ENCODE data around the gene TAS1R1. TPM values are rescaled to one million over a fixed set of nuclear protein-coding genes. Genes with fewer than 3 reads are reported as not detected.
"Not testable (repeated sequence)": the region's sequence is repeated elsewhere in the genome, so short reads cannot be mapped to it uniquely, and the experiment has no call there.

The TAS1R1 gene
- total RNA-seq, 1 donor from 2014 or later: not detected

DNA sequence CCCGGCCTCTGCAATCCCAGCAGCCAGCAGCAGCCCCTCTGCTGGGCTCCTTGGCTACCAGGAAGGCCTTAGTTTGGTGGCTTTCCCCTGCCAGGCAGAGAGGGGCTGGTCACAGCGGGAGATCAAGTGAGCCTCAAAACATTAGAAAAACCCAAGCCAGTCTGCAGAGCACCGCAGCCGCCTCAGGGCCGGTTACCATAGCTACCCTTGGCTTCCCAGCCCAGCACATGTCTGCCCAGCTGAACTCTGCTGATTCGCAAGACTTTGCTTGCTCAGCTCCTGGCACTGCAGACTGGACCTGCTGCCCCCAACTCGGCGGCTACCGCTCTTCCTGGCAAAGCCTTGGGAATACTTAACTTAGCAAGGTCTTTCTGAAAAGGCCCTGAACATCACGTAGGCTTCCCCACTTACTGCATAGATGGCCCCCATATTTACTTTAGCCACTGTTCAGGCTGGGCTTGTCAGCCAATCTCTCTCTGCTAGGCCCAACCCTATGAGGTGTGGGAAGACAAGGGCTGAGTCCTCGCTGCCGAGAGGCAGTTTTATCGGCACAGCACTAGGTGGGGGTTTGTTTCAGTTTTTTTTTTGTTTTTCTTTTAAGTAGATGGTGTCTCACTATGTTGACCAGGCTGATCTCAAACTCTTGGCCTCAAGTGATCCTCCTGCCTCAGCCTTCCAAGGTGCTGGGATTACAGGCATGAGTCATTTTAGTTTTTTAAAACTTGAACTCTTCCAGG is 35.0 kb upstream of the TAS1R1 start:
- intact Hi-C loops (cut with micrococcal nuclease): no loop called here

DNA sequence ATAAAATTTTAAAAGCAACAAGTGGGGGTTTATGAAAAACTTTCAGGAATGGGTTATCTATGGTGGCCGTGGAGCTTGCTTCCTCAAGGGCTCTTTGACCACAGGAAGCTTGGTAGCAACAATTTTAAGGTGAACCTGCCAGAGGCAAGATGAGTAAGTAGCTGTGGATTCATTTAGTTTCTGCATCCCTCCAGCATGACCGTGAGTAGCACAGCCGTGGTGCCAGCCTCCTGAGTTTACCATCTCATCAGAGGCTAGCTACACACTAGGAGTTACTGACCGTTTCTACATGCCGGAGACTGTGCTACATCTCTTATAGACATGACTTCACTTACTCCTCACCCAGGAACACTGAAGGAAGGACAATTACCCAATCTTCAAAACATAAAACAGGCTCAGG is 33.6 kb upstream of the TAS1R1 start:
- intact Hi-C loops (cut with micrococcal nuclease): no loop called here

- intact Hi-C loops (cut with micrococcal nuclease): loop anchor here (1.0 kb wide), 1 partner anchor 37 kb away; no protein-coding TSS in a partner anchor
These were observed 31.5 kb upstream of the TAS1R1 start for GRCh38 chr1:6523566-6523965.

DNA sequence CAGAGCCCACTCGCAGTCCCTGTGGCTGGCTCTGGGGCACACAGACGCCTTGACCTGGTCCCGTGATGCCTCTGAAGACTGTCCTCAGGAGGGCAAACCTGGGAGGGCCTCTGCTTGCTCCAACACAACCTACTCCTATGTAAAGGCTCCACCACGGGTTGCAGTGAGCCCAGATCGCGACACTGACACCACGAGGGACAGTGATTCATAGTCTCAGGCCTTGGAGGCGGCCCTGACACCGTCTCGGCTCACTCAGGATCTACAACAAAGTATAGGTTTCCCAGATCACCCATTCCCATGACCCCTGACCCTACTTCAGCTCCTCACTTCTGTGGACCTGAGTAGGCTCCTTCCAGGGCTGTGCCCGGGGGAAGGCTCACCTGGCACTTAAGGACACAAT is 28.8 kb upstream of the TAS1R1 start:
- intact Hi-C loops (cut with micrococcal nuclease): no loop called here

- intact Hi-C loops (cut with micrococcal nuclease): no loop called here
These were observed 26.6 kb upstream of the TAS1R1 start for GRCh38 chr1:6528492-6528891.

DNA sequence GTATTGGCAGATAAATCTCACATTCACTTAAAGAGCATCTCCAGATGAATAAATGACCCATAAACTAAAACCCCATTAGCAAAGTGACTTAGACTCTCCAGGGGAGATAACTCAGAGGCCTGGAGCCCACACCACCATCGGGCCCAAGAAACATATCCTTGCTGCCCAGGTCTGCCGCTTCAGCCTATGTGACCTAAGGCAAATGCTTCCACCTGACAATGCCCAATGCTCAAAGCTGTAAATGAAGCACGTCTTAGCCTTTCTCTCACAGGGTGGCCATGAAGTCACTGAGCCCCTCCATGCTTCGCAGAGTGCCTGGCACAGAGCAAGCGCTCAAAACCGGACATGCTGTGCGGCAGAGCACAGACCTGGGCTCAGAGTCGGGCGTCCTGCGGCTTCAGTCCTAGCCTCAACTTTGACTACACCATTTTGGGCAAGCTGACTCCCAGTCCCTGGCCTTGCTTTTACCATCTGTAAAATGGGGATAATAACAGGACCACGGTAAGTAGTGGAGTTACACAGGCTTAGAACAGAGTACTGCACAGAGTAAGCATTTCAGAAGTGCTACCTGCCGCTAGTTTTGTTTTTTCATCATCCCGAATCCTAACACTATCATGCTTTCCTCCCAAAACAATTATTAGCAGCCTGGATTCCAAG is 24.5 kb upstream of the TAS1R1 start:
- intact Hi-C loops (cut with micrococcal nuclease): no loop called here

DNA sequence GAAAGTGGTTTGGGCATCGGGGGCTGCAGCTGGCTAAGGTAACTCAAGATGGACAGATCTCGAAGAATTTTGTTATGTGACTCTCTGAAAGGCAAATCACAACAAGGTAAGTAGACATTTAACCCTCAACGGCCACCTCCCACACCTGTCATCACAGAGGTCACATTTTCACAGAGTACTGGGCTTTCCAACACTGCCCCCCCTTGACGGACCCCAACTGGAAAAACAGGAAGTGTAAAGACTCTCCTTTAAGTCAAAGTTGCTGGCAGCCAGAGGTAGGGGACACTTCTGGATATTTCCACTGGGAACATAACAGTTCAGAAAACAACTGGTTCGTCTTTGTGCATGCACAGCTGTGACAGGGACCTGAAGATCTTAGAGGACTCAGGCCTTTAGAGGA is 23.1 kb upstream of the TAS1R1 start:
- intact Hi-C loops (cut with micrococcal nuclease): no loop called here

DNA sequence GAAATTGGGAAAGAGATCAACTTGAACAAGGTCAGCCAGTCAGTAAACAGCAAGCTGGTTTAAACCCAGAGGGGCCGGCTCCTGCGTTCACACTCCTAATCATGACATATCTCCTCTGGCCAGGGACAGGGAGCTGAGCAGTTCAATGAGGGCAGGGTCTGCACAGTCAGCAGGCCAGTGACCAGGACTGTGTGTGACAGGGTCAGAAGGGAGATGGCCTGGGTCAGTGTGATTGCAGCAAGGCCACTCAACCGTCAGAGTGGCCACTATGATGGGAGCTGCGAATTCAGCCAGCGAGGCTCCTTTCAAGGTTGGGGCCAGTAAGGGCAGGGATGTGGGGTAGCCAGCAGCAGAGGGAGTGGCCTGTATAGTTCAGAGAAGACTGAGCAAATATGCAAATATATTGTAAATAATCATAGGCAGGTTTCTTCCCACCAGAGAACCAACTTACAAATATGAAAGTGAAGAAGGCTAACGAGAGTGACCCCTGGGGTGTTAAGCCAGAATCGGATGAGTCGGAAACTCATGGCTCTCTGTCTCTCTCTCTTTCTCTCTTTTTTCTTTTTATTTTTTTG is 20.8 kb upstream of the TAS1R1 start:
- intact Hi-C loops (cut with micrococcal nuclease): no loop called here

DNA sequence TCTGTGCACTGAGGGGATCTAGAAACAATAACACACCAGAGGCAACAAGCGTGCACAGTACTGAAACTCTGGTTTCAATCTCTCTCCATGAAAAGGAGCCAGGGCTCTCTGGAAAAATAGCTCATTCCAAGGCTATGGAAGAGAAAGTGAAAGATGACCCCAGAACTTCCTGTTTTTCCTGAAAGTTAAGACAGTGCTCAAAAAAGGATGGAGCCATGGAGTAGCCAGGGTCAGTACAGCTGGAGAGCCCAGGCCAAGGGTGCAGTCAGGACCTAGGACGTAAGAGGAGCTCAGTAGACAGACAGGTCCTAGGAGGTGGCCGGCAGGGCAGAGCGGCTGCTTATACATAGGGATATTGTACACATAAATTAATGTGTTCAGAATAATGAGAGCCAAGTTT is 19.9 kb upstream of the TAS1R1 start:
- intact Hi-C loops (cut with micrococcal nuclease): no loop called here

DNA sequence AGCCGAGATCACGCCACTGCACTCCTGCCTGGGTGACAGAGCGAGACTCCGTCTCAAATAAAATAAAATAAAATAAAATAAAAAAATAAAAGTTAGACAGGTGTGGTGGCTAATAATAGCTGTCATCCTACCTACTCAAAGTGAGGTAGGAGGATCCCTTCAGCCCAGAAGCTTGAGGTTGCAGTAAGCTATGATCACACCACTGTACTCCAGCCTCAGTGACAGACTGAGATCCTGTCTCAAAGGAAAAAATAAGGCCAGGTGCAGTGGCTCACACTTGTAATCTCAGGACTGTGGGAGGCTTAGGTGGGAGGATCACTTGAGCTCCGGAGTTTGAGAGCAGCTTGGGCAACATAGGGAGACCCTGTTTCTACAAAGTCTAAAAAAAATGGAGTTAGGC is 18.8 kb upstream of the TAS1R1 start:
- intact Hi-C loops (cut with micrococcal nuclease): no loop called here

- intact Hi-C loops (cut with micrococcal nuclease): no loop called here
These were observed 16.2 kb upstream of the TAS1R1 start for GRCh38 chr1:6538956-6539355.

GRCh38 chr1:6544831-6545230 is 10.3 kb upstream of the TAS1R1 start:
- intact Hi-C loops (cut with micrococcal nuclease): loop anchor here (2.0 kb wide), 1 partner anchor 54 kb away; the partner anchor contains the start of gene PLEKHG5

GRCh38 chr1:6545276-6546112 is 9.6 kb upstream of the TAS1R1 start:
- intact Hi-C loops (cut with micrococcal nuclease): loop anchor here (2.0 kb wide), 1 partner anchor 55 kb away; the partner anchor contains the start of gene PLEKHG5

- intact Hi-C loops (cut with micrococcal nuclease): no loop called here
These were observed 8.8 kb upstream of the TAS1R1 start for GRCh38 chr1:6546326-6546725.

DNA sequence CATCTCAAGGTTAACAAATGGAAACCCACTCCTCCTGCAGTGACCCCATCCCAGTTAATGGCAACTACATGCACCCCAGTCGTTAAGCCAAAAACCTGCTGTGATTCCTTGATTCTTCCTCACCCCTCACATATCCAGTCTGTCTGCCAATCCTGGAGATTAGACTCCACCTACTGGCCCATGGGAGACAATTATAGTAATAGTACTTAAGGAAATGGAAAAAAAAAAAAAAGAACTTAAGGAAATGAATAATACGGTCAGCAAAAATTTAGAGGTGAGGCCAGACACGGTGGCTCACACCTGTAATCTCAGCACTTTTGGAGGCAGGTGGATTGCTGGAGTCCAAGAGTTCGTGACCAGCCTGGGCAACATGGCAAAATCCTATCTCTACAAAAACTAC is 7.8 kb upstream of the TAS1R1 start:
- intact Hi-C loops (cut with micrococcal nuclease): no loop called here

DNA sequence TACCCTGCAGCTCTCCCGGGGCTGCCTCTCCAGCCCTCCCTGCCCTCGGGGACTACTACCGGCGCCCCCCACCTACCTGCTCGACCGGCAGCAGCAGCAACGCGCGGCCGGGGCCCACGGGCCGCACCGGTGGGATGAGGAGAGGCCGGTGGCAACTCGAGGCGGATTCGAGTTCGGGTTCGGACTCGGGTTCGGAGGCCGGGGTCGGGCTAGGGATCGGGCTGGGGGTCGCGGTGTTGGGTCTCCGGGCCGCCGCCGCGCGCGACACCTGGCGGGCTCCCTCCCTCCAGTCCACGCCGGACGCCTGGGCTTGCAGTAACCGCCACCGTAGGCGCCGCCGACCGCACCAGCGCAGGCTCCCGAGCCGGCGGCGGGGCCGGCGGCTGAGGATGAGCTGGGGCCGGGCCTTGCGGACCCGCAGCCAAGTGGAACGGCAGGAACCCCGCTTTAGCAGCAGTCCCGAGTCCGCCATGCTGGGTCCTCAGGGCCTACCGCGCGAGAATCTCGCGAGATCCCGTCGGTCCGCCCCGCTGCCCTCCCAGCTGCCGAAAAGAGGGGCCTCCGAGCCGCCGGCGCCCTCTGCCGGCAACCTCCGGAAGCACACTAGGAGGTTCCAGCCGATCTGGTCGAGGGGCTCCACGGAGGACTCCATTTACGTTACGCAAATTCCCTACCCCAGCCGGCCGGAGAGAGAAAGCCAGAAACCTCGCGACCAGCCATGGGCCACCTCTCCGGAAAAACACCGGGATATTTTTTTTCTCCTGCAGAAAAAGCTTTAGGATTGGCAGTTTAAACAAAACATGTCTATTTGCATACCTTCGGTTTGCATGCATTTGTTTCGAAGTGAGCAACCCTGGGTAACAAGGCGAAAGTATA is 838 bp upstream of the TAS1R1 start, which contains the start of gene NOL9:
TSS of gene NOL9 (minus strand) at position 483 of the 876 bp plus-strand sequence. CDS start at position 472, 11 bp downstream.
- intact Hi-C loops (cut with micrococcal nuclease): loop anchor here (1.0 to 2.0 kb wide), 10 partner anchors 25 to 560 kb away; partner anchors contain the start of genes DNAJC11, PHF13, RNF207 and RPL22

DNA sequence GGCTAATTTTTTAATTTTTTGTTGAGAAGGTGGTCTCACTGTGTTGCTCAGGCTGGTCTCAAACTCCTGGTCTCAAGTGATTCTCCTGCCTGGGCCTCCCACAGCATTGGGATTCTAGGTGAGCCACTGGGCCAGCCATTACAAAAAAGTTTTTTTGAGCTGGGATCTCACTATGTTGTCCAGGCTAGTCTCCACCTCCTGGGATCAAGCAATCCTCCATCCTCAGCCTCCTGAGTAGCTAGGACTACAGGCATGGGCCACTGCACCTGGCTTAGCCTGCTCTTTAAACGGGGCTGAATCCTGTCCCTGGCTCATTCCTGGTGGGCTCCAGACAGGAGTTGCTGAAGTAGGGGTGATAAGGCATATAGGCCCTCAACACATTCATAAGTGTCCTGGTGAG is 2.5 kb downstream of the TAS1R1 start:
- intact Hi-C loops (cut with micrococcal nuclease): no loop called here

DNA sequence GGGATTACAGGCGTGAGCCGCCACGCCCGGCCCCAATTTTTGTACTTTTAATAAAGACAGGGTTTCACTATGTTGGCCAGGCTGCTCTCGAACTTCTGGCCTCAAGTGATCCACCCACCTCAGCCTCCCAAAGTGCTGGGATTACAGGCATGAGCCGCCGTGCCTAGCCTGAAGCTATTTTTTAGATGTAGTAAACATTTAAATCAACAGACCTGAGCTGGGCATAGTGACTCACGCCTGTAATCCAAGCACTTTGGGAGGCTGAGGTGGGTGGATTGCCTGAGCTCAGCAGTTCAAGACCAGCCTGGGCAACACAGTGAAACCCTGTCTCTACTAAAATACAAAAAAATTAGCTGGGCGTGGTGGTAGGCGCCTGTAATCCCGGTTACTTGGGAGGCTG is 4.1 kb downstream of the TAS1R1 start:
- intact Hi-C loops (cut with micrococcal nuclease): not testable (repeated sequence)

DNA sequence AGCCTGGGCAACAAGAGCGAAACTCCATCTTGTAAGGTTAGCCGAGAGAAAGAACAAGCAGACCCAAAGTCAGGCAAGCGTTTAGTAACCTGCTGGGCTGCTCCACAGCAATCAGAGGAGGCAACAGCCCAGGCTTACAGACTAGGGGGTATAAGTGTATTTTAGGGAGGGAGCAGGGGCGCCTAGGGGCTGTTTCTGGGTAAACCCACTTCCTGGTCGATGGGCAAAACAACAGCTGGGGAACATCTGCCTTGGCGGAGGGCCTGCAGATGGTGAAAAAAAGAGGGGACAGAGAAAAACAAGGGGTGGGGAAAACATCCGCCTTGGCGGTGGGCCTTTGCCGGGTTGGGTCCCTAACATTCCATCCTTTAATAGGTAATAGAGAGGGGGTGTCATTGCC is 5.2 kb downstream of the TAS1R1 start:
- intact Hi-C loops (cut with micrococcal nuclease): no loop called here

DNA sequence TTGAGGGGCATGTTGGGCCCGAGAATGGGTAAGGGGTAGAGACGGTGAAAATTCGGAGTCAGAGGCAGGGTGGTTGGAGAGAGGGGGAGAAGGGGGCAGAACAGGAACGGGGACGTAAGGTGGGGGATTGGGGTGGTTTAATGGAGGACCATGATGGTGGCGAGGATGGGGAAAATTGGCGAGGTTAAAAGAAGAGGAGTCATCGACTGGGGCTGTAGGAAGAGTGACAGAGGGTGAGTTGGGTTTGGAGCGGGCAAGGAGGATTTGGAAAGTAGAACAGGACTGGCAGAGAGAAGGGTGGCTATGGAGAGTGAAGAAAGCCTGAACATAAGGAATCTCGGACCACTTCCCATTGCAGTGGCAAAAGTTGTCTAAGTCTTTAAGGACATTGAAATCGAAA is 13.9 kb downstream of the TAS1R1 start:
- intact Hi-C loops (cut with micrococcal nuclease): no loop called here

All from T-helper 1 cell treated with Interleukin-12 subunit alpha and Interleukin-12 subunit beta and Interleukin-4 antibody, amounts not matched to agents 30 ng/mL and 1 ng/mL, for 36 hours (primary cell).